ENCODE results near the gene CAPN8.

DNA sequence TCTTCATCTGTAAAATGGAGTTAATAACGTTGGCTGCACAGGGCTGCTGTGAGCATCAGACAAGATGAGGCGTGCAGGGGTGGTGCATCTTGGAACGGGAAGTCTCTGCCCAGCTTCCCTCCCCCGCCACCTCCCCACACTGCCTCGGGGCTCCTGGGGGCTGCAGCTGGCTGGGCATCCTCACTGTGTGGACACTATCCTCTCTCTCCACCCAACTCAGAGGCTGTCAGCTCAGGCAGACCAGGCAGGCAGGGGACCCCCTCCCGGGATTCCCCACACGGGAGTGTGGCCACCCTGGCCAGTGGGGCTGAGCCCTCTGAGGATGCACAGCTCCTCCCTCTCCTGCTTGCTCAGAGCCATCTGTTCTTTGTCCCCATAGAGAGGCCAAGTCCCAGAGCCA is 149.6 kb downstream of the CAPN8 start:
- TF ChIP-seq POLR2A (IDR thresholded peaks at IDR 0.05): no peak
- TF ChIP-seq, protein P1, sequence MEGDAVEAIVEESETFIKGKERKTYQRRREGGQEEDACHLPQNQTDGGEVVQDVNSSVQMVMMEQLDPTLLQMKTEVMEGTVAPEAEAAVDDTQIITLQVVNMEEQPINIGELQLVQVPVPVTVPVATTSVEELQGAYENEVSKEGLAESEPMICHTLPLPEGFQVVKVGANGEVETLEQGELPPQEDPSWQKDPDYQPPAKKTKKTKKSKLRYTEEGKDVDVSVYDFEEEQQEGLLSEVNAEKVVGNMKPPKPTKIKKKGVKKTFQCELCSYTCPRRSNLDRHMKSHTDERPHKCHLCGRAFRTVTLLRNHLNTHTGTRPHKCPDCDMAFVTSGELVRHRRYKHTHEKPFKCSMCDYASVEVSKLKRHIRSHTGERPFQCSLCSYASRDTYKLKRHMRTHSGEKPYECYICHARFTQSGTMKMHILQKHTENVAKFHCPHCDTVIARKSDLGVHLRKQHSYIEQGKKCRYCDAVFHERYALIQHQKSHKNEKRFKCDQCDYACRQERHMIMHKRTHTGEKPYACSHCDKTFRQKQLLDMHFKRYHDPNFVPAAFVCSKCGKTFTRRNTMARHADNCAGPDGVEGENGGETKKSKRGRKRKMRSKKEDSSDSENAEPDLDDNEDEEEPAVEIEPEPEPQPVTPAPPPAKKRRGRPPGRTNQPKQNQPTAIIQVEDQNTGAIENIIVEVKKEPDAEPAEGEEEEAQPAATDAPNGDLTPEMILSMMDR (IDR thresholded peaks at IDR 0.05): no peak

Measured in right lobe of liver (tissue), 4 donors.